ENCODE measurements around the gene SPINDOC. TPM values are rescaled to one million over a fixed set of nuclear protein-coding genes. Genes with fewer than 3 reads are reported as not detected.

The SPINDOC gene
- polyA plus RNA-seq, 1 of the 3 experiments (the other 2 are of a cell fraction) = 45.0 TPM

GRCh38 chr11:63817758-63818498, 4.7 kb downstream of the SPINDOC start:
- POLR2A ChIA-PET = interaction anchor here (1.1 kb wide), 1 partner anchor 364 kb away, joined by 3 read pairs; no protein-coding TSS in a partner anchor
- Histone ChIP-seq H3F3A (replicated peaks; ENCODE audit: insufficient read depth) (peaks cover 3% of the 10 kb centered on the region), H3K4me2 (no peak overlapping the region), H3K79me2 (ENCODE audit: insufficient read depth) (peaks cover 53% of the 10 kb centered on the region), H3K9me3 (no peaks in the 10 kb centered on the region), H4K20me1 (ENCODE audit: insufficient read depth) (peaks cover 38% of the 10 kb centered on the region), H3K4me3 (ENCODE audit: low read depth in 2 of 2, low read length in 1 of 2) (no peak overlapping the region), H3K9me2 (no peaks in the 10 kb centered on the region), H3K9ac (no peak overlapping the region), H3K4me1 (ENCODE audit: control insufficient read depth in 1 of 2, insufficient read depth in 2 of 2, low read depth in 1 of 2, low read length in 1 of 2) (peaks cover 9 to 12% of the 10 kb centered on the region in 2 experiments; a peak in 3 of 4 replicates), H3K27ac (ENCODE audit: low read depth in 2 of 2, low read length in 1 of 2) (no peak overlapping the region), H3K27me3 (ENCODE audit: insufficient read depth) (no peaks in the 10 kb centered on the region), H3K36me3 (replicated peaks in 1 of 2; ENCODE audit: control insufficient read depth in 1 of 2, insufficient read depth in 2 of 2, low read length in 1 of 2) (peaks cover 41 to 48% of the 10 kb centered on the region in 2 experiments), H2AFZ (ENCODE audit: low read depth) (no peak overlapping the region)
- WGBS (ENCODE audit: low lambda C conversion rate) = 92% methylated on average over 19 of the region's 27 CpGs
- CTCF ChIA-PET = interaction anchor here (0.7 to 1.3 kb wide), 3 partner anchors 19 to 50 kb away, joined by 3 to 4 read pairs (median 3); partner anchors contain the start of gene ZFTA
- no peak for TF ChIP-seq TCF12 (IDR thresholded peaks at IDR 0.05)
- no peak for TF ChIP-seq FOSL2 (IDR thresholded peaks at IDR 0.05; ENCODE audit: borderline replicate concordance, low read depth)
- TF ChIP-seq GABPA (IDR thresholded peaks at IDR 0.05; ENCODE audit: low read depth) = no peak
- TF ChIP-seq IRF3 (IDR thresholded peaks at IDR 0.05; ENCODE audit: low read depth, low read length) = no peak
- no peak for TF ChIP-seq USF2 (IDR thresholded peaks at IDR 0.05; ENCODE audit: borderline replicate concordance, low read depth, low read length)
- TF ChIP-seq NFIC (IDR thresholded peaks at IDR 0.05; ENCODE audit: borderline replicate concordance) = no peak
- TF ChIP-seq MAX (IDR thresholded peaks at IDR 0.05; ENCODE audit: low read depth) = no peak
- TF ChIP-seq RCOR1 (IDR thresholded peaks at IDR 0.05; ENCODE audit: low read length) = no peak
- DNase-seq = no peak

- peaks cover 3% of the 10 kb centered on the region for H3F3A ChIP-seq (replicated peaks; ENCODE audit: insufficient read depth)
- peaks cover 38% of the 10 kb centered on the region for H4K20me1 ChIP-seq (ENCODE audit: insufficient read depth)
- ChIA-PET CTCF (no interaction called here), POLR2A (interaction anchor here (1.1 kb wide), 1 partner anchor 363 kb away, joined by 3 read pairs; no protein-coding TSS in a partner anchor)
- H2AFZ ChIP-seq (ENCODE audit: low read depth) = no peak overlapping the region
- no peak overlapping the region for H3K4me3 ChIP-seq (ENCODE audit: low read depth in 2 of 2, low read length in 1 of 2)
- H3K36me3 ChIP-seq (replicated peaks in 1 of 2; ENCODE audit: control insufficient read depth in 1 of 2, insufficient read depth in 2 of 2, low read length in 1 of 2) = peaks cover 41 to 53% of the 10 kb centered on the region in 2 experiments
- H3K27ac ChIP-seq (ENCODE audit: low read depth in 2 of 2, low read length in 1 of 2) = no peak overlapping the region
- no peaks in the 10 kb centered on the region for H3K9me2 ChIP-seq
- WGBS (ENCODE audit: low lambda C conversion rate) = 97% methylated on average over 12 of the region's 19 CpGs
- DNase-seq = no peak
- H3K27me3 ChIP-seq (ENCODE audit: insufficient read depth) = no peaks in the 10 kb centered on the region
- H3K4me2 ChIP-seq = no peak overlapping the region
- H3K79me2 ChIP-seq (ENCODE audit: insufficient read depth) = peaks cover 51% of the 10 kb centered on the region
- peaks cover 9 to 12% of the 10 kb centered on the region in 2 experiments; a peak in 3 of 4 replicates for H3K4me1 ChIP-seq (ENCODE audit: control insufficient read depth in 1 of 2, insufficient read depth in 2 of 2, low read depth in 1 of 2, low read length in 1 of 2)
- no peaks in the 10 kb centered on the region for H3K9me3 ChIP-seq
- no peak overlapping the region for H3K9ac ChIP-seq
- no peak for TF ChIP-seq RXRA (IDR thresholded peaks at IDR 0.05; ENCODE audit: borderline replicate concordance, low read depth)
- no peak for TF ChIP-seq TCF12 (IDR thresholded peaks at IDR 0.05)
- TF ChIP-seq FOXM1 (IDR thresholded peaks at IDR 0.05; ENCODE audit: low read depth) = no peak
- TF ChIP-seq NFIC (IDR thresholded peaks at IDR 0.05; ENCODE audit: borderline replicate concordance) = no peak
- no peak for TF ChIP-seq SMC3 (IDR thresholded peaks at IDR 0.05; ENCODE audit: low read depth, low read length)
- no peak for TF ChIP-seq MXI1 (IDR thresholded peaks at IDR 0.05; ENCODE audit: low read depth, low read length)
- TF ChIP-seq ZBTB33 (IDR thresholded peaks at IDR 0.05; ENCODE audit: borderline replicate concordance, low read depth) = no peak
- no peak for TF ChIP-seq EZH2phosphoT487 (IDR thresholded peaks at IDR 0.05; ENCODE audit: borderline replicate concordance, low read depth)
- no peak for TF ChIP-seq IRF3 (IDR thresholded peaks at IDR 0.05; ENCODE audit: low read depth, low read length)
- TF ChIP-seq GATA2 (CRISPR knock-in tag; IDR thresholded peaks at IDR 0.05) = no peak
- TF ChIP-seq RFX5 (IDR thresholded peaks at IDR 0.05; ENCODE audit: low read length) = no peak
- no peak for TF ChIP-seq JUND (IDR thresholded peaks at IDR 0.05)
- TF ChIP-seq FOSL2 (IDR thresholded peaks at IDR 0.05; ENCODE audit: borderline replicate concordance, low read depth) = no peak
These were observed 5.4 kb downstream of the SPINDOC start for GRCh38 chr11:63818609-63819008.
